HG03066 (cell line): Measurements from ENCODE around the gene RHBDL1.
"Not testable (repeated sequence)": the region's sequence is repeated elsewhere in the genome, so short reads cannot be mapped to it uniquely, and the experiment has no call there.

Experiments
- ATAC-seq: cut with Tn5 transposase; IDR thresholded peaks from one replicate; pipeline ENCODE4 v1.9.1; 2021; ENCODE audit warnings: low read depth; ENCODE audit not compliant: unreplicated experiment

The RHBDL1 gene

GRCh38 chr16:704047-704446, 28.6 kb downstream of the RHBDL1 start:
- ATAC-seq, result no peak

DNA sequence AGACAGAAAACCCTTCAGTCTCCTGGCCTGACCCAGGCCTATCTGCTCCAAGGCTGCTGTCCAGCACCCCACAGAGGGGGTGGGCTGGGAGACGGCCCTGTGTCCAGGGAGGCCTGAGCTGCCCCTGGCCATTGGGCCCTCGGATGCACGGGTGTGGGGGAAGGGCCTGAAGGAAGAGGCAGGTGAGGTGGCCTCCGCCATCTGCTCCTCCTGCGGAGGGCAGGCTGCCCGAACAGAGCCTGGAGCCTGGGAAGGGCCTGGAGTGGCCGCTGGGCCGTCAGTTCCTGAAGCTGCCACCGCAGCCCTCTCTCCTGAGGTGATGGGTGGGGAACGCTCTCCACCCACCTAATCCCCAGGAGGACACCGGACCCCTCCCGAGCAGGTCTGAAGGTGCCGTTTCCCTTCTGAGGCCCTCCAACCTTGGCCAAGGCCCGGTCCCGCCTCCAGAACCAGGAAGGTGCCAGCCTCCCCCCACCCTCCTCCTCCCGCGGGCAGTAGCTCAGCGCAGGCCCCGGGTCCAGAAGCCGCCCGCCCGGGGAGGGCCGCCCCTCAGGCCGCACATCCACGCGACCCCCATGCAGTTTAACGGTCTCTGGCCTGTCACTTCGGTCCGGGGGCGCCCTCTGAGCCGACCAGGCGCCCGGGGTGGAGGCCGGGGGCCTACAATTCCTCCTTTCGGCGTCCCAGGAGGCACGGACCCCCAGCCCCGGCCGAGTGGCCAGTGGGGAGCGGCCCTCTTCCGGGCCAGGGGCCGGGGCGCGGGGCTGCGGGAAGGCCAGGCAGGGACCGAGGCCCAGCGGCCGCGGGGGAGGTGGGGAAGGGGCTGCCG, 29.3 kb downstream of the RHBDL1 start:
- ATAC-seq, result no peak

GRCh38 chr16:705431-706188, 30.1 kb downstream of the RHBDL1 start, which contains the start of gene FBXL16:
Gene FBXL16 (minus strand): TSS chr16:705801. CDS start chr16:697405, 8,396 bp downstream.
- no peak for ATAC-seq

GRCh38 chr16:706189-707061, 31.0 kb downstream of the RHBDL1 start:
- no peak for ATAC-seq

DNA sequence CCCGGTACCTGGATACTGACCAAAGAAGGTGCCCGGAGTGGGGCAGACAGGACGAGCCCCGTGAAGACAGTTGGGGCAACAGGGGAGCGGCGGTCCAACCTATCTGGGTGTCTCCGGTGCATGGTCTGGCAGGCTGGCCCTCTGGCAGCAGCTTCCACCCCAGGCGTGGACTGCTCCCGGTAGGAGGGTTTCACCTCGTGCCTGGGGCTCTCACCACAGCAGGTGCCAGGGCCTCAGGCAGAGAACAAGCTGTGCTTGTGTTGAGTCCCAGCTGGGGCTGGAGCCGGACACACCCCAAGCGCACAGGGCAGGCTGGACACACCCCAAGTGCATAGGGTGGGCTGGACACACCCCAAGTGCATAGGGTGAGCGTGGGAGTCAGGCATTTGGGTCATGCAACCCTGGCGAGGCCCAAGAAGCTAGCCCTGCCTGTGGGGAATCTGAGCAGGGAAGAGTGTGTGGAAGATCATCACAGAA, 31.6 kb downstream of the RHBDL1 start:
- no peak for ATAC-seq

GRCh38 chr16:708019-708418, 32.5 kb downstream of the RHBDL1 start:
- no peak for ATAC-seq

- ATAC-seq, result no peak
Measured at GRCh38 chr16:708959-709358, 33.5 kb downstream of the RHBDL1 start.

DNA sequence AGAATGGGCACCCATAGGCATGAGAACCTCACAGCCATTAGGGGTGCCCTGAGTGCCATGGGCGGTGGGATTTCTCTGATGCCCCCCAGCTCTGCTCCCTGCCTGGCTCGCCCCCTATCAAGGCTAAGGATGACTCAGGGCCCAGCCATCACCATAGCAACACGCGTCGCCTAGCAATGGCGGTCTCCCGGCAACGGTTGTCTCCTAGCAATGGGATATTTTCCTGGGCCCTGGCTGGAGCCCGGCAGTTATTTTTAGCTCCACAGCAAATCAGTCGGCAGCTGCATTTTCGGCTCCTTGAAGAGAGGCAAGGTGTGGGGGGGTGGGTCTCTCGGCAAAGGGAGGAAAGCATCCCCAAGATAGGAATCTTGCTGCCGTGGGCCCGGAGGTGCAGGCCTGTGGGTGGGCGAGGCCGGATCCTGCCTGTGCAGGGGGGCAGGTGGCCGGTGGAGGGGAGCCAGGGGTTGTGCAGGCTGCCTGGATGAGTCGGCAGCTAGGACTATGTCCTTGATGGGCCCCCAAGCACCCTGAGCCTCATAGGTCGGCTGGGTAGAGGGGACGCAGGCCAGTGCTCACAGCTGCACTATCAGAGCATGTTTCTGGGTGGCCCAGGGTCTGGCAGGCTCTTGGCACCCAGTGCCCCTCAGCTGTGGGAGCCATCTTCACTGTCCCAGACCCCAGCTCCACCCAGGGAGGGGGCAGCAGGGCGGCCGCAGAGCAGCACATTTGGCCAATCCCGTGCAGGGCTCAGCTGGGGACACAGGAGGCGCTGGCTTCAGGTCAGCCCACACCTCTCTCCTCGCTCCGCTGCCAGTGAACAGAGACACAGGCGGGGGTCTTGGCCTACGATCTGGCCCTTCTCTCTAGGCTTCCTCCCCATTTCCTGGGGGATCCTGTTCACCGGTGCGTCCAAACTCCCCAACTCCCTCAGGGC, 34.4 kb downstream of the RHBDL1 start:
- no peak for ATAC-seq

GRCh38 chr16:710500-711075, 35.1 kb downstream of the RHBDL1 start:
- no peak for ATAC-seq

GRCh38 chr16:711084-711483, 35.6 kb downstream of the RHBDL1 start:
- ATAC-seq, result no peak

DNA sequence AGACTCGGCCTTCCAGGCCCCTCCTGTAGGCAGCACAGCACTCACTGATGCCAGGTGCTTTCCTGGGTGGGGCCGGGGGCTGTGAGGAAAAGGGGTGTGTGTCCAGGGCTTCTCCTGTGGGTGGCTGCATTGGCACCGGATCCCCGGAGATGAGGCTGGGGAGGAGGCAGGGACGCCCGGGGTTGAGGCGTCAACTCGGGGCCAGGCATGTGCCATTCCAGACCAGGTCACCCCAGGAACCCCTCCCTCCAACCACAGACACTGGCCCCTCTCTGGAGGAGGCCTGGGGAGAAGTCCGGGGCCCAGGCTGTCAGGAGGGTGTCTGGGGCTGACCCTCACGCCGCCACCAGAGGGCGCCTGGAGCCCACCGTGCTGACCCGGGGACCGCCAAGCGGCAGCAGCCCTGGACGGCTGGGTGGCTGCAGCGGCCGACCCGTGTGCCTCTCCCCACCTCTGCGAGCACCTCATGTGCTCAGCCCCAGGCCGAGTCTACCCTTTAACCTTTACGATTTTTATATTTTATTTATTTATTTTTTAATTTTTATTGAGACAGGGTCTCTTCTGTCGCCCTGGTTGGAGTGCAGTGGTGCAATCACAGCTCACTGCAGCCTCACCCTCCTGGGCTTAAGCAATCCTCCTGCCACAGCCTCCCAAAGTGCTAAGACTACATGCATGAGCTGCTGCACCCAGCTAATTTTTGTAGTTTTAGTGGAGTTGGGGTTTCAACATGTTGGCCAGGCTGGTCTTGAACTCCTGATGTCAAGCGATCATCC, 36.3 kb downstream of the RHBDL1 start:
- no peak for ATAC-seq

DNA sequence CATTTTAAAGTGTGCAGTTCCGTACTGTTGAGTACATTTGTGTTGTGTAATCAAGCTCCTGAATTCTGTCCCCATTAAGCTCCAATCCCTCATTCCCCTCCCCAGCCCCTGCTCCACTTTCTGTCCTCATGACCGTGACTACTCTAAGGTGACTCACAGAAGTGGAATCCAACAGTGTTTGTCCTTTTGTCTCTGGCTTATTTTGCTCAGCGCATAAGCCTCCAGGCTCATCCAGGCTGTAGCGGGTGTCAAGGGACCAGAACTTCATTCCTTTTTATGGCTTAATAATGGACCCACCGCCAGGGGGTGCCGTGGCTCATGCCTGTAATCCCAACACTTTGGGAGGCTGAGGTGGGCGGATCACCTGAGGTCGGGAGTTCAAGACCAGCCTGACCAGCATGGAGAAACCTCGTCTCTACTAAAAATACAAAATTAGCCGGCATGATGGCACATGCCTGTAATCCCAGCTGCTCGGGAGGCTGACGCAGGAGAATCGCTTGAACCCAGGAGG, 37.3 kb downstream of the RHBDL1 start:
- not testable (repeated sequence) for ATAC-seq

DNA sequence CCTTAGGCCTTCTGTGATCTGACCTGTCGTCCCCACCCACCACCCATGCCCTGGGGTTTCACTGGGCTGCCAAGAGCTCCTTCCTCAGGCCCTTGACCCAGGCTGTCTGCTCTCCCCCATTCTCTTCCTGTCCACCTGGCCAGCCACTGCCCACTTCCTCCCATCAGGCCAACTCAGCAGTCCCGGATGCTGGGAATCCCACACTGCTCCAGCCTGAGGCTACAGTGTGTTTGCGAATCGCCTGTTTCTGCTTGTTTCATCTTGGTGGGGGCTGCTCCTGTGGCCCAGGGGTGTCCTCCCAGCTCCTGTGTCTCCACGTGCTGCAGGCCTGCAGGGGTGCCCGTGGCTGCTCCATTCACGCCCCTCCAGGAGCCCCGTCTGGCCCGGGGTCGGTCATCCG, 38.6 kb downstream of the RHBDL1 start:
- no peak for ATAC-seq

GRCh38 chr16:714558-715476, 39.3 kb downstream of the RHBDL1 start, which contains the start of gene METRN:
Gene METRN (plus strand): TSS chr16:715118. CDS start chr16:715290, 172 bp downstream.
- ATAC-seq, result peak; percentile 56

DNA sequence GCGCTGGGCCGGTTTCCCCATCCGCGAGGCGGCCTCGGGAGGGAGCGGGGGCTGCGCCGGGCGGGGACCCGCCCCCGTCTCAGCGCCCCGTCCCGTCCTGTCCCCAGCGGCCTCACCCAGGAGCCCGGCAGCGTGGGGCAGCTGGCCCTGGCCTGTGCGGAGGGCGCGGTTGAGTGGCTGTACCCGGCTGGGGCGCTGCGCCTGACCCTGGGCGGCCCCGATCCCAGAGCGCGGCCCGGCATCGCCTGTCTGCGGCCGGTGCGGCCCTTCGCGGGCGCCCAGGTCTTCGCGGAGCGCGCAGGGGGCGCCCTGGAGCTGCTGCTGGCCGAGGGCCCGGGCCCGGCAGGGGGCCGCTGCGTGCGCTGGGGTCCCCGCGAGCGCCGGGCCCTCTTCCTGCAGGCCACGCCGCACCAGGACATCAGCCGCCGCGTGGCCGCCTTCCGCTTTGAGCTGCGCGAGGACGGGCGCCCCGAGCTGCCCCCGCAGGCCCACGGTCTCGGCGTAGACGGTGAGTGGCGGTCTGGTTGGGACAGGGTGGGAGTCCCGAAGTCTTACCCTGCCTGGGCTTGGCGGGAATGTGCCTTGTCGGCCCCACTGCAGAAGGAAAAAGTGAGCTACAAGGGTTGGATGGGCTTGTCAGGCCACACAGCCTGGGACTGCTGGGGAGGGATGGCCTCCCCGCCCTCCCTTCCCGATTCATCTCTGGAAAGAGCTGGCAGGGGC, 40.2 kb downstream of the RHBDL1 start:
- no peak for ATAC-seq

- no peak for ATAC-seq
Measured at GRCh38 chr16:716200-716568, 40.7 kb downstream of the RHBDL1 start.
